ENCODE data around the gene WAS.

The WAS gene

DNA sequence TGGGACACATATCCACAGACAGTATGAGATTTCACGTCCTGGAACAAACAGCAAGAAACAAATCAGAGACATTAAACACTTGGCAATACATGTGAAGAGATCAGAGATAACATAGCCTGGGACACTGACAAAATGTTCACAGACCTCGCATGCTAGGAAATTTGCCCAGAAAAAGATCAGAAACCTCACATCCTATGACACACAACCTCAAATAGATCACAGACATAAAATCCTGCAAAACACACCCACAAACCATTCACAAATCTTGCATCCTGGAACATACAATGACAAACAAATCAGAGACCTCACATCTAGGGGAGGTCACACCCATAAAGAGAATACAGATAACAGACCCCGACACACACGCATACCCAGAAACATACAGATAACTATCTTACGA is 31.0 kb downstream of the WAS start:
- no peak for DNase-seq

- no peak for DNase-seq
Observed at GRCh38 chrX:48715072-48715471, 31.5 kb downstream of the WAS start.

GRCh38 chrX:48715876-48716502 is 32.4 kb downstream of the WAS start:
- DNase-seq, result no peak

DNA sequence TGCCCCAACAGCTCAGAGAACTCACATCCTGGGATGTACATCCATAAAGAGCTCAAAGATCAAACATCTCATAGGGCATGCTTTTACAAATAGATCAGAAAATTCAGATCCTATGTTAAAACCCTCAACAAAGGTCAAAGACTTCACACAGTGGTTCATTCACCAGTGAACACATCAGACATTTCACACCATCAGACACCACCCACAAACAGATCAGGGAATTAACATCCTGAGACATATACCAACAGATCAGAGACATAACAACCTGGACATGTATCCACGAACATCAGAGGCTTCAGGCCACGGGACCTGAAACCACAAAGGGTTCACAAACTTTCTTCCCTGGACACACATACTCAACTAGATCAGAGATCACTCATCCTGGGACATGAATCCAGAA is 36.4 kb downstream of the WAS start:
- DNase-seq, result no peak

GRCh38 chrX:48720577-48721250 is 37.1 kb downstream of the WAS start:
- DNase-seq, result no peak

DNA sequence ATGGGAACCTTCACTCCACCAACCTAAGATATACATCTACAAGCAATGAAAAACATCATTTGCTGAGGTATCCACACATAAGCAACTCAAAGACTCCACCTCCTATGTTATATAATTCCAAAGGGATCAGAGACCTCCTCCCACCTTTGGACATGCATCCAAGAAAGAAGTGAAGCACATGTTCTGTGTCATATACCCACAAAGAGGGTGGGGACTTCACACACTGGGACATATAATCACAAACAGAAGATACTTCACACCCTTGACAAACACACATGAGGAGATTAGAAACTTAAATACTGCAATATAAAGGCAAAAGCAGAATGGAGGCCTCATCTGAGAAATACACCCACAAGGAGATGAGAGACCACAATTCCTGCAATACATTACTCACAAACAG is 38.3 kb downstream of the WAS start:
- DNase-seq, result no peak

GRCh38 chrX:48726596-48726995 is 43.0 kb downstream of the WAS start:
- no peak for DNase-seq

- DNase-seq, result no peak
Observed at GRCh38 chrX:48728653-48729052, 45.1 kb downstream of the WAS start.

DNA sequence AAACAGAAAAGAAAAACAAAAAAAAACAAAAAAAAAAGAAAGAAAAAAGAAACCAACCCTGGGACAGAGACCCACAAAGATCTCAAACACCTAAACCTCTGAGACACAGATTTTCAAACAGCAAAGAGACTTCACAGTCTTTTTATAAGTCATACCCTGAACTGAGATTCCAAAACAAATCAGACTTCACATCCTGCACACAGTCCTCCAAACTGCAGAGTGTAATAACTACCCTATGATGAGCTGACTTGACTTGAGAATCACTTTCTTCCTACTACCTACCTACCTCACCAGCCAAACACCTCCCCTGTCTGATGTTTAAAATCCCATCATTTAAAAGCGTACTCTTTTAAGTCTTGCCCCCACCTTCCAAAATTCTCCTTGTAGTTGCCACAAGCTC is 52.7 kb downstream of the WAS start:
- DNase-seq, result peak; percentile 2

DNA sequence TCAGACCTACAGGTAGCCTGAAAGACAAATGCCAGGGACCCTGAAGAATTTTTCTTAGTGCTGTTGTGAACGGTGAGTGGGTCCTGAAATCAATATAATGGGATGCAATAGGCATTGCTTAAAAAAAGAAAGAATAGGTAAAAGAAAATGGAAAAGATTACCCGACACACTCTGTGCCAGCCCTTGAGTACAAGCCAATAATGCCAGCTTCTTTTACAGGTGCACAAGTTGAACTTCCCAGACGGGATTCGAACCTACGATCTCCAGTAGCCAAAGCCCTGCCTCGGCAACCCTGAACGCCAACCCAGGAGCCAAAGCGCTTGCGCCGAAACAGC is 53.2 kb downstream of the WAS start:
- no peak for DNase-seq

DNA sequence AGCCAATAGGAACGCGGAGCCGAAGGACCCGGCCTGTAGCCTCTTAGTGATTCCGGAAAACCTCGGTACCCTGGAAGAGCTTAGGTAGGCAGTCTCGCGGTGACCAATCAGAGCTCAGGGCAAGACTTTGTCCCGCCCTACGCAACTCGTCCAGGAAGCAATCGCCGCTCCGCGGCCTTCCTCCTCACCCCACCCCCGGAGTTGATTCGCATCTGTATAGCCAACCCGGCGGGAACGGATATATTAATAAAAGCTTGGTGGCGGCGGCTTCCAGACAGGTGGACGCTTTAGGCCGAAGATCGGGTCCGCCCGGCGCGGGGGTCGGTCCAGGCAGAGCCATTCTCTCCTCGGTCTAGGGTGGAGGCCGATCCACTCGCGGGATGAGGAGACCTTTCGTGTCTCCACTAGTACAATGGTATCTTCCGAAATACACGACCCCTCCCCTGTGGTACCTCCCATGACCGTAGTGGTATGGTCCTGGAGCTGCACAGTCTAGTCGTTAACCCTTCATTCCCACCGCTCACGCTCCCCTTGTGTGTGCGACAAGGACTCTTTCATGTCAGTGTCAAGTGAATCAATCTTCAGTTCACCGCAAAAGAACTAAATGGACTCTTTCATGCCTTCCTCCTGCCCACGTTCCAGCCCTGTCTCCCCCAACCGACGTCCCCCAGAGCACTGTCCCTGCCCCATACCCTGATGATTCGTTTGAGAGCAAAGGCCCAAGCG is 53.8 kb downstream of the WAS start:
- peak; percentile 97 for DNase-seq

DNA sequence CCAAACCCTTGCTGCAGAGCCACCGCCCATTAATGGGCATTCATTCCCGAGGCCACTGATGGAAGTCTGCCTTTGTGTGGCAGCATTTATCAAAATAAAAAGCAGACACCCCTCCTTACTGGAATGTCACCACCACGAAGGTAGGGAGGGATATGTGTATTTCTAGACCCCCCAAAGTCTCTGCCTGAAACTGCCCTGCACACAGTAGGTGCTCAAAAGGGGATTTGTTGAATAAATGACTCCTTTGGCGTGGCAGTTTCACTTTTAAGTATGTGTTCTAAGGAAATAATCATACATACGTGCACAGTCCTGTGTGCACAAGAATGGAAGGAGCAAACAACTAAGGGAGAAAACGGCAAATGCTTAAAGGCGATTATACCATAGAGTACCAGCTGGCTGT is 54.3 kb downstream of the WAS start:
- DNase-seq, result peak; percentile 14
